ENCODE measurements around the gene ESR1. TPM values are rescaled to one million over a fixed set of nuclear protein-coding genes. Genes with fewer than 3 reads are reported as not detected.

ESR1 gene
- total RNA-seq, 2 donors from 2014 or later, result 0.16 to 0.37 TPM

GRCh38 chr6:152048921-152049320 lies 241.4 kb downstream of the ESR1 start:
- no peak overlapping the region for H3K9ac ChIP-seq (ENCODE audit: low read depth in 2 of 2, low read length in 2 of 2)
- DNase-seq, result no peak
- no peaks in the 10 kb centered on the region for H3K4me1 ChIP-seq
- intact Hi-C loops (cut with DNase I), result no loop called here
- H3K9me3 ChIP-seq, result no peaks in the 10 kb centered on the region
- no peak for TF ChIP-seq CTCF (IDR thresholded peaks at IDR 0.05)
- H3K27me3 ChIP-seq, result no peaks in the 10 kb centered on the region
- H3K36me3 ChIP-seq, result no peaks in the 10 kb centered on the region
- H3K4me3 ChIP-seq, result no peak overlapping the region
- H3K27ac ChIP-seq, result no peak overlapping the region

DNA sequence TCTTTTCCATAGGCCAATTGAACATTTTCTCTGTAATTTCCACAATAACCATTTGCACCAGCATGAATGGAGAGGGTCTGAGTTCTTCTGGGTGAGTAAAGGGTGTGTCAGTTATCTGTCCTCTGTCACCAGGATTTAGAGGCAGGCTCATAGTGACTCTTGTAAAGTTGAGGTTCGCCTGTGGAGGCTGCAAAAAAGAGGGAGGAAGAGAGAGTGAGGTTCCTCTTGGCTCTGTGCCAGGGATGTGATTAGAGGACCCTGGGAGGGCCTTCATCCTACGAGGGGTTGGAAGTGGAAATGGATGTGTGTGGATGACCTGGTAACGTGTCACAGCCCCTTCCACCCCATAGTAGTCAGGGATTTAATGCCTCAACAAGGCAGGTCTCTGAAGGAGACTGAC lies 242.0 kb downstream of the ESR1 start:
- no peak overlapping the region for H3K27ac ChIP-seq
- intact Hi-C loops (cut with DNase I), result no loop called here
- DNase-seq, result no peak
- no peak for TF ChIP-seq CTCF (IDR thresholded peaks at IDR 0.05)
- H3K4me1 ChIP-seq, result no peaks in the 10 kb centered on the region
- H3K9me3 ChIP-seq, result no peaks in the 10 kb centered on the region
- H3K4me3 ChIP-seq, result no peak overlapping the region
- H3K36me3 ChIP-seq, result no peaks in the 10 kb centered on the region
- H3K27me3 ChIP-seq, result no peaks in the 10 kb centered on the region
- no peak overlapping the region for H3K9ac ChIP-seq (ENCODE audit: low read depth in 2 of 2, low read length in 2 of 2)

DNA sequence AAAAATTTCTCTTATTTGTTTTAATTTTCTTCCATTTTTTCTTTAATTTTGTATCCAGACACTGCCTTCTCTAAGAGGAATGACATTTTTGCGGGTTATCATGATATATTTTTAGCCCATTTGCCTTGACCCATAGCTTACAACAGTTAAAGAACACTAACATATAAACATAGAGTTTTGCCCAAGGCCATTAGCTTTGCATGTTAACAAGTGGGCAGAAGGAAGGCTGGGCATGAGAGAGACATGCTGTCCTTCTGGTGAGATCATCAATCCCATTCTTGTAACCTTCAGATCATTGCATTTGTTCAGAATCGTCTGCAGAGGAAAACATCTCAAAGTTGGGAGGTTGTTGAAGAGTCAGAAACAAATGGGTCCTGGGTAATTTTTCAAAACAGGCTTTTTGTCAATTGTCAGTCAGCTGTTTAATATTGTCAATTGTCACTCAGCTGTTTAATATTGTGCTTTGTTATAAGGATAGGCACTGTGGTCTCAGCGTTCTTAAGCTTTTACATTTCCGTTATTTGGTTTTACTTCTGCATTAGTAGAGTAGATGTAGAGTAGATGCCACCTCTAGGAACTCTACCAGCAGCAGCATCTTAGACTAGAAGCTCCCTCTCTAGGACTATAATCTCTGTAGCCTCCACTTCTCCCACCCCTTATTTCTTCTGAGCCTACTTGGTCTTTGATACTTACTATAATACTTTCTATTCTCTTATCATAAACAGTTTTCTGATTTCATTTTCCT lies 243.1 kb downstream of the ESR1 start:
- Histone ChIP-seq H3K4me1 (no peaks in the 10 kb centered on the region), H3K27ac (no peak overlapping the region), H3K9ac (ENCODE audit: low read depth in 2 of 2, low read length in 2 of 2) (no peak overlapping the region), H3K36me3 (no peaks in the 10 kb centered on the region), H3K9me3 (no peaks in the 10 kb centered on the region), H3K27me3 (no peaks in the 10 kb centered on the region), H3K4me3 (no peak overlapping the region)
- DNase-seq, result no peak
- TF ChIP-seq CTCF (IDR thresholded peaks at IDR 0.05), result no peak
- intact Hi-C loops (cut with DNase I), result no loop called here

DNA sequence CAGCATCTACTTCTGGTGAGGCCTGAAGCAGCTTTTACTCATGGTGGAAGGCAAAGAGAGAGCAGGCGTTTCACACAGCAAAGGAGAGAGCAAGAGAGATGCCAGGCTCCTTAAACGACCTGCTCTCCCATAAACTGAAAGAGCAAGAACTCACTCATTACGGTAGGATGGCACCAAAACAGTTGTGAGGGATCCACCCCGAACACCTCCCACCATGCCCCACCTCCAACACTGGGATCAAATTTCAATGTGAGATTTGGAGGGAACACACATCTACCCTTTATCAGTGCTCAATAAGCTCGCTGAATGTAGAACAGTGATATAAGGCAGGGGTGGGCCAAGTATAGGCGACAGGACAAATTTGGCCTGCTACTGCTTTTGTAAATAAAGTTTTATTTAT lies 244.6 kb downstream of the ESR1 start:
- no peak for TF ChIP-seq CTCF (IDR thresholded peaks at IDR 0.05)
- intact Hi-C loops (cut with DNase I), result no loop called here
- H3K9ac ChIP-seq (ENCODE audit: low read depth in 2 of 2, low read length in 2 of 2), result no peak overlapping the region

GRCh38 chr6:152053332-152053731 lies 245.8 kb downstream of the ESR1 start:
- Histone ChIP-seq H3K27me3 (no peaks in the 10 kb centered on the region), H3K27ac (no peak overlapping the region), H3K4me3 (no peak overlapping the region), H3K9ac (ENCODE audit: low read depth in 2 of 2, low read length in 2 of 2) (no peak overlapping the region), H3K4me1 (no peaks in the 10 kb centered on the region), H3K36me3 (no peaks in the 10 kb centered on the region), H3K9me3 (no peaks in the 10 kb centered on the region)
- TF ChIP-seq CTCF (IDR thresholded peaks at IDR 0.05), result no peak
- intact Hi-C loops (cut with DNase I), result no loop called here
- no peak for DNase-seq

More for the DNA sequence above, 244.6 kb downstream of the ESR1 start:
- no peaks in the 10 kb centered on the region for H3K27me3 ChIP-seq
- no peaks in the 10 kb centered on the region for H3K4me1 ChIP-seq
- H3K27ac ChIP-seq, result no peak overlapping the region
- no peaks in the 10 kb centered on the region for H3K36me3 ChIP-seq
- no peak overlapping the region for H3K4me3 ChIP-seq
- DNase-seq, result no peak
- H3K9me3 ChIP-seq, result no peaks in the 10 kb centered on the region

Data from colonic mucosa (tissue), 4 donors.